DMS79 (cell line): ENCODE data around the gene PTPN9.
"Not testable (repeated sequence)": the region's sequence is repeated elsewhere in the genome, so short reads cannot be mapped to it uniquely, and the experiment has no call there.

Experiments
- DNase-seq: peaks from one replicate; lab custom pipeline; 2025; lab: John Stamatoyannopoulos, UW

The PTPN9 gene

DNA sequence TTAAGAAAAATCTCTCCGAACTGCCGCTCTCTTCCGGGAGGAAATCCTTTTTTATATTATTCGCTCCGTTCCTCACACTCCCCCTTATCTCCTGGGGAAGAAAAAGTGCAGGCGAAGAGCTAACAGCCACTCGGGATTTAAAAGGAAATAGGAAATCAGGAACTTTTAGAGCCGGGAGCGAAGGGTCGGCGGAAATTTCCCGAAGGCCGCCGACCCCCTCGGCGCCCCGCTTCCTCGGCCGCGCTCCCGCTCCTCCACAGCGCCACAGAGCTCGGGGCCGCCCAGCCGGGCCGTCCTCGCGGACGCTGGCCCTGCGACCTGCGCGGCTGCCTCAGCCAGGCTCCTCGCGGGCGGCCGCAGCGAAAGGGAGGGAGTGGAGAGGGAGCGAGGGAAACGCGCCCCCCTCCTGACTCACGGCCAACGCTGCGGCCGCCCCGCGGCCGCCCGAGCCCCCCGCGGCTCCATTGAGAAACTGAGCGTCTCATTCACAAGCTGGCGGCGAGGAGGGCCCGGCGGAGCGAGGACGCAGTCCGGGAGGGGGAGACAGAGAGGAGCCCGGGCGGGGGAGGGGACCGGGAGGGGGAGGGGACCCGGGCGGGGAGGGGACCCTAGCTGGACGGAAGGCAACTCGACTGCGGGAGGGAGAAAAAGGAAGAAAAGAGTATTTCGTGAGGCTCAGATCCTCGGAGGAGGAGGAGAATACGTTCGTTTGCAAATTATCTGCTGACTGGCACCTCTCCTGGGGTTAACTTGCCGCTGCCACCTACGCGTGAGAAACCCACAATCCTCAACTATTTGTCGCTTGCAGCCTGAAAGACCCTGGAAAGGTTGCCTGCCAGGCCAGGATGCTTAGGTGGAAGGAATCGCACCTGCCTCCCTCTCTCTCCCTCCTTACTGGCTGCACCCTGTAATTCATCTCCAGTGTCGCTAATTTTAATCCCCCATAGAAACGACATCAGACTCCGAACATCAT, at the start of gene PTPN9:
PTPN9 (minus strand) TSS at position 368 of the 973 bp plus-strand sequence. CDS start 539 bp downstream, outside the sequence.
- no peak for DNase-seq

DNA sequence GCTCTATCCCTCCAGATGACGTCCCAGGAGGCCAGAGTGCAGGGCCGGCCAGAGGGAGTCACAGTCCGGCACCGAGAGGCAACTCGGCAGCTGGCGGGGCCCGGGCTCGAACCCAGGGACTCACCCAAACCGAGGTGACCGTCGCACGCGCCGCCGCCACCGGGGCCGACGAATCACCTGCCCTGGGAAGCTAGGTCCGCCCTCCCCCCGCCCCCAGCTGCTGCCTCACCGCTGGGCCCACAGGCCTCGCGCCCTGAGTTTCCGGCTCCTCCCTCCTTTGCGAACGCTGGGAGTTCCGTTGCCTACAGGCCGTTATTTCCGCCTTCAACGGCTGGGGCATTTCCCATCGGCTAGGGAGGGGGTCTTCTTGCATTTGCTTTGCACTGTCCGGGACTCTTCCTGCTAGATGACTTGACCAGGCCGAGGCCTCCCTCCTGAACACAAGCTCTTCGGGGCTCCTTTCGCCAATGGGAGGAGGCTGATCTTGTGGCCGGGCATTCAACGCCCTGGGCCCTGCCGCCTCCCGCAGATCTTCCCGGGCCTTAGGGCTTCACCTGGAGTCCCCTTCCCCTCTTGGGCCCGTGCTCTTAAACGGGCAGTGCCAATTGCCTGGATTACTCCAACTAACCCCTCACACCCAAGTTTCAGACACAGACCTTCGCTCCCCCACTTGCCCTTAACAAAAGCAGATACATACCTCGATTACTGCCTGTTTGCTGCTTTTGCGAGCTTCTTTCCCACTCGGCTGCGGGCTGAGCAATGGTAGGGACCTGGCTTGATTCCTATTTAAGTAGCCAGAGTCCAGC, 46.6 kb upstream of the PTPN9 start, which contains the start of gene SNUPN:
SNUPN (minus strand) TSS at position 184 of the 806 bp plus-strand sequence. CDS start 4,674 bp downstream, outside the sequence.
- DNase-seq: peak; percentile 52

DNA sequence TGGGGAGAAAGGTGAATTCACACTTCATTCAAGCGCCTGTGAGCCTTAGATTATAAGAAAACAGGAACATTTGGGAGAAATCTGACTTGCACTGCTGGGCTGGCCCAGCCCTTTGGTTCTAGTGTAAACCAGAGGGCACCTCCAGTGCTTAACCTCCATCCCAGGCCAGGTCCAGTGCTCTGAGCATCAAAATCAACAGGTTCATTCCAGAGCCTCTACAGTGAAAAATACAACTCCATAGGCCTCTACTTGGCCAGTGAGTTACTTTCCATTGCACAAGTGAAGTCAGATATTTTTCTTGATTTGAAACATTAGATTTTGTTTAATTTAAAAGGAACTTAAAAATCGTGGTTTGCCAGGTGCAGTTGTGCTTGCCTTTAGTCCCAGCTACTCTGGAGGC, 43.4 kb upstream of the PTPN9 start:
- no peak for DNase-seq

- DNase-seq: no peak
Observed at GRCh38 chr15:75620841-75621391, 41.8 kb upstream of the PTPN9 start.

- DNase-seq: no peak
Observed at GRCh38 chr15:75620058-75620820, 41.1 kb upstream of the PTPN9 start.

DNA sequence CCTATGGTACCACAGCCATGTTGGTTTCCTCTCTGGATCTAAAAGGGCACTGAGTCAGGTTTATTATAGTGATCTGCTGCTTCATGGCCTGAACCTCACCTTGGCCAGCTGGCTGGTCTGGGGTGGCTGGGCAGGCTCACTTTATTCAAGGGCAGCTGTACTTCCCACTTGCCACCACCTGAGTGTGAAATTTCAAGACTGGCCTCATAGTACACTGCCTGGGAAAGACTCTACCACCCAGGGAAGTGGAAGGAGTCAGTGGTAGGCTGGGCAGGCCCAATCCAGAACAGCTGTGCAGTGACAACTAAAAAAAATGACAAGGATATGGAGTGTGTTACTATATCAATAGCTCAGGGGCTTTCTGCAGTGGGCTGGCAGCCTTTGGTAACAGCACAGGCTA, 37.7 kb upstream of the PTPN9 start:
- DNase-seq: no peak

DNA sequence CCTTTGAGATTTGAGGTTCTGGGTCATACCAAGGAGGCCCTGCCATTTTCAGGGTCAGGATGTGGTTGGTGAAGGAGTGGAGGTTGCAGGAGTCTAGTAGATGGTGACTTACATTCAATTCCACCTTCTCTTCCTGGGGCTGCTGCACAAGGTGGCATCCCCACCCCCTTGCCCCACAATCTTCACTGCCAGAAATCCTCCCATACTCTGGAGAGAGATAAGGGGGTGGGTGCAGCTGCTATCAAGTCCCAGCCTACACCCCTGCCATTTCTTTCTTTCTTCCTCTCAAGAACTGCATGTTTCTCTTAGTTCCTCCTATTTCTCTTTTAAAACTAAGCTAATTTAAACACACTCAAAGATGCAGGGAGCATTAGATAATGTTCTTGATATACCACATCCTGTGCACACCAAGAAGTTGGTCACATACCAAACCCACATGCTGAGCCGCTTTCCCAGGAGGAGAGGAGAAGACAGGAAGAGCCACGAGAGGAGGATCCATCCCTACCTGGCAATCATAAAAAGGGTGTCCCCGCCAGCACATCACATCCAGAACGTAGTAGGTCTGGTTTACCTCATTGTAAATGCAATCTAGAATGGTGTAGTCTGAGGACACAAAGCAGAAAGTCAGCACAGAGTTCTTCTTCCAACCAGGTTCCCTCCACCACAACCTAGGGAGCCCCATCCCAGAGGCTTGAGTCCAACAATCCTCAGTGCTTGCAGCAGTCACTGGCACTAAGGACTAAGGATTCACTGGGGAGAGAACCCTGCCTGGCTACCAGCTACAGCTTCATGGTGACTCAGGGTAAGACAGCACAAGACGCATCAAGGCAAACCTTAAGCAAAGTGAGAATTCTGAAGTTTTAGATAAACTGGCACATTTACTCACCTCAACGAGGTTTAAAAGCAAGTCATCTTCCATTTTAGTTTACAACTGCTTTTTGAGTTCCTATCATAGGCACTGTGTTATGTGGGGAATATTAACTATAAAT, 27.9 kb upstream of the PTPN9 start:
- DNase-seq: no peak

DNA sequence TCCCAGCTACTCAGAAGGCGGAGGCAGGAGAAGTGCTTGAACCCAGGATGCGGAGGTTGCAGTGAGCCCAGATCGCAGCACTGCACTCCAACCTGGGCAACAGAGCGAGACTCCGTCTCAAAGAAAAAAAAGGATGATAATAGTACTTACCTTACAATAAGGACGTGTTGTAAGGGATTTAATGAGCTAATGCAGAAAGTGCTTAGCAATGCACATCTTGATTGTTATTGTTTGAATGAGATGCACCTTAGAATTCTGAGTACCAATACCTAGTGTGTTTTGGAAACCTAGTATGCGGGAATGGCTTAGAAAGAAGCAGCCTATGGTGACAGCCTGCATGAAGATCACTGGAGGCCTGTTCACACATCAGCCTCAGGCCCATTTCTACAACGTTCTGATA, 26.9 kb upstream of the PTPN9 start:
- no peak for DNase-seq

DNA sequence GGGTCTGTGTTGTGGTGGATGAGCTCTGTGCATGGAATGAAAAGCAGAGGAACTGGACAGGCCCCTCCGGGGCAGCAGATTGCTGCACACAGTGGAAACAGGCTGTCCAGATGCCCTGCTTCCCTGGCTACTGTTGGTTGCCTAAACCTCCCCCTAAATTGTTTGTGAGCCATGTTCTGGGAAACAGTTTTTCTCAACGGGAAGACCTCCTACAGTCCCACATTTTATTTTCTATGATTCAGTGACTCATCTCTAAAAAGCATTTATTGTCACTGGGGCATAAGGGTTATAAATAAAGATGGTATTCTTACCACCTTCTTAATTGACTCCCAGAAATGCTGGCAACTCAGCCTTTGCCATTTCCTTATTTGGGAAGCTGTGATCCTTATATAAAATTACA, 20.3 kb upstream of the PTPN9 start:
- DNase-seq: no peak

DNA sequence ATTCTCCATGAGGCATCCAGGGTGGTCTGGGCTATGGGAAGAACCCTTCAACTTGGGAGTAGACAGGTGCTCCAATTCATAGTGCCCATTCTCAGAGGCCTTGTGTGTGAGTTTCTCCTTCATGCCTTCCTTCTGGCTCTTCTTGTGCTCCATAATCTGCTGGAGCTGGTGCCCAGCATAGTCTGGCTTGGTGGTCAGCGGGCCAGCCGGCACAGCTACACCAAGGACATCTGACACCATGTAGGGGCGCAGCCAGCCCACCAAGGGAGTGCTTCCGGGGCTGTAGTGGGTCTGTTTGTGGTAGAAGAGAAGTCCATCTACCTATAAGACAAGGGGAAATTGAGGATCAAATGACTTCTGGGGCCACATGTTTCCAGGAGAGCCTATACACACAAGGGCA, 19.2 kb upstream of the PTPN9 start:
- DNase-seq: no peak

GRCh38 chr15:75597667-75598341, 18.7 kb upstream of the PTPN9 start:
- no peak for DNase-seq

DNA sequence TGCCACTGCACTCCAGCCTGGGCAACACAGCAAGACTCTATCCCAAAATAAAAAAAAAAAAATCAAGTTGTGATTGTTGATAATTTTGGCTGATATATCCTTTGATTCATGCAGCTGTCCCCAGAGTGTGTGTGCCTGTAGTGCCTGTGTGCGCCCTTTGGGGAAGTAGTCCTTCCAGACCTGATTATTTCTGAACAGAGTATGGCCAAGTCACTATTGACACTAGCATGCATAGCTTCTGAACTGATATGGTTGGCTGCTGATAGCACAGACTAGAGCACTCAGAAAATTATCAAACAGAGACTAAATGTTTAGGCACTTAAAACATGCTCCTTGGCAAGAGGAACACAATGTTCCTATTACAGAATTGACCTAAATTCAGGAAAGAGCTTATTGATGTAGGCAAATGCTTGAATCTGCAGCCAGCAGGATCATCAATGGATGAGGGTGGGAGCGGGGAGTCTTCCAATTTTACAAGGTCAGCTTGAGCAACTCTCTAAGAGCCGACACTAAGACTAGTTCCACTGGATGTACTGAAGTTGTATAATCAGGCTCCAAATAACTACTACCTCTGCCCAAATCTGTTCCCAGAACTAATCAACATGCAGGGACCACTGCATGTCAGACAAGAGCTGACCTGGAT, 17.7 kb upstream of the PTPN9 start:
- DNase-seq: no peak

DNA sequence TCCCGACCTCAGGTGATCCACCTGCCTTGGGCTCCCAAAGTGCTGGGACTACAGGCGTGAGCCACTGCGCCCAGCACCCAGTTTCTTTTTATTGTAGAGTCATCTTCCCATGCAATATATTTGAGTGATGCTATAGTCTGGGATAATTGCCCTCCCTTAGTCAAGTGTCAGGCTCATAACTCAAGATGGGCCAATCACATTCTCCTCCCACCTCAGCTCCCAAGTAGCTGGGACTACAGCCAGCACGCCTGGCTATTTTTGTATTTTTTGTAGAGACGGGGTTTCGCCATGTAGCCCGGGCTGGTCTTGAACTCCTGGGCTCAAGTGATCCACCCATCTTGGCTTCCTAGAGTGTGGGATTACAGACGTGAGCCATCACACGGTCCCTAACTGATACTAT, 15.2 kb upstream of the PTPN9 start:
- DNase-seq: no peak

GRCh38 chr15:75591655-75592364, 12.7 kb upstream of the PTPN9 start:
- no peak for DNase-seq

DNA sequence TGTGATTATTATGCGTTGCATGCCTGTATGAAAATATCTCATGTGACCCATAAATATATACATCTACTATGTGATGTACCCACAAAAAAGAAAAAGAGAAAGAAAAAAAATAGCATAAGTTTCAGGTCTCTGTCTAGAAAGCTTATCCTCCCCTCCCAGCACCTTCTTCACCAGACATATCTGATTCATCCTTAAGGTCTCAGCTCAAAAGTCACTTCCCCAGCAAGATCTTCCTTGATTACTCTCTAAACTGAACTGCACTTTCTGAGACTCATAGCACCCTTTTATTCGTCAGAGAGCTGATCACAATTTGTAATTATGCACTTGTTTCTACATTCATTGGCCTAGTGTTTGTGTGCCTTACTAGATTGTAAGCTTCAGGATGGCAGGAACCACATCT, 11.1 kb upstream of the PTPN9 start:
- DNase-seq: no peak

GRCh38 chr15:75589071-75589470, 10.0 kb upstream of the PTPN9 start:
- DNase-seq: no peak

DNA sequence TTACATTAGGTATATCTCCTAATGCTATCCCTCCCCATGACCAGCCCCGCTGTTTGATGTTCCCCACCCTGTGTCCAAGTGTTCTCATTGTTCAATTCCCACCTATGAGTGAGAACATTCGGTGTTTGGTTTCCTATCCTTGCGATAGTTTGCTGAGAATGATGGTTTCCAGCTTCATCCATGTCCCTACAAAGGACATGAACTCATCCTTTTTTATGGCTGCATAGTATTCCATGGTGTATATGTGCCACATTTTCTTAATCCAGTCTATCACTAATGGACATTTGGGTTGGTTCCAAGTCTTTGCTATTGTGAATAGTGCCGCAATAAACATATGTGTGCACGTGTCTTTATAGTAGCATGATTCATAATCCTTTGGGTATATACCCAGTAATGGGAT, 7.3 kb upstream of the PTPN9 start:
- DNase-seq: not testable (repeated sequence)

DNA sequence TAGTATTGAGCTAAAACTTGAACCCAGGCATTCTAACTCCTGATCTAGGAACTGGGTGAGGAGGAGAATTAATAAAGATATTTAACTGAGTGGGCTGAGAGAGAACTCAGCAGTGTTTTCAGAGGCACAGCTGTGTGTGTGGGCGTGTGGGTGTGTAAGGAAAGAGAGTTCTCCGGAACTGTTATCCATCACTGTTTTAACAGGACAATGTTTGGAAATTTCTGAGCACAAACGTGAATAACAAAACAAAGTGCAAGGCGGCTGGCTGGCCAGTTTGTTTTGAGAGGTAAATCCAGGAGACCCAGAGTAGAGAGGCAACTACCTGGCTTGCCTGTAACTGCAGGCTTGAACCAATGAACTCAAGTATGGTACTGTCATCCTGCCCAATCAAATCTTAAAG, 5.0 kb upstream of the PTPN9 start:
- DNase-seq: no peak

GRCh38 chr15:75583701-75584100, 4.6 kb upstream of the PTPN9 start:
- DNase-seq: no peak
